Progenitor cell of endocrine pancreas (in vitro differentiated cells): ENCODE results near the gene RNF19B. TPM values are rescaled to one million over a fixed set of nuclear protein-coding genes. Genes with fewer than 3 reads are reported as not detected.

Source experiments
- DNase-seq: peaks from one replicate; pipeline ENCODE4 v3.0.0; 2021; ENCODE audit warnings: low spot score; ENCODE audit not compliant: unreplicated experiment
- H3K27ac Mint-ChIP-seq: 2 replicates; pipeline ENCODE4 v1.8.0; 2021; ENCODE audit warnings: mild to moderate bottlenecking, moderate library complexity, mixed read lengths
- H3K27me3 Mint-ChIP-seq: 2 replicates; pipeline ENCODE4 v1.8.0; 2021; ENCODE audit warnings: mixed read lengths
- H3K36me3 Mint-ChIP-seq: 2 replicates; pipeline ENCODE4 v1.8.0; 2022; ENCODE audit warnings: mixed read lengths; ENCODE audit not compliant: insufficient read depth
- H3K4me1 Mint-ChIP-seq: 2 replicates; pipeline ENCODE4 v1.8.0; 2021; ENCODE audit warnings: low read depth, mixed read lengths
- H3K4me3 Mint-ChIP-seq: 2 replicates; pipeline ENCODE4 v1.8.0; 2021; ENCODE audit warnings: low read depth, mild to moderate bottlenecking, moderate library complexity, mixed read lengths
- H3K9me3 Mint-ChIP-seq: 2 replicates; pipeline ENCODE4 v1.8.0; 2021; ENCODE audit warnings: low read depth, mixed read lengths
- CTCF ChIP-seq: fragments of 200-600 bp; sonication (generic); IDR thresholded peaks from one replicate; pipeline ENCODE4 v1.5.0; 2021; ENCODE audit warnings: antibody characterized with exemption, mild to moderate bottlenecking; ENCODE audit not compliant: unreplicated experiment
- long read RNA-seq: library from polyadenylated mRNA; unstranded; transcript quantifications from one replicate; pipeline ENCODE4 v2.0.0, GENCODE V29; 2020
- total RNA-seq: library from RNA; stranded (reverse); gene quantifications from 2 replicates; pipeline ENCODE4 v1.2.1, GENCODE V29; 2021

Gene RNF19B
- 14.2 and 16.4 TPM in 2 replicates for total RNA-seq
- long read RNA-seq, partial matches to known transcripts: 1 of 4 reads
- long read RNA-seq, other reads (novel, unspliced or antisense): 2 of 4 reads

DNA sequence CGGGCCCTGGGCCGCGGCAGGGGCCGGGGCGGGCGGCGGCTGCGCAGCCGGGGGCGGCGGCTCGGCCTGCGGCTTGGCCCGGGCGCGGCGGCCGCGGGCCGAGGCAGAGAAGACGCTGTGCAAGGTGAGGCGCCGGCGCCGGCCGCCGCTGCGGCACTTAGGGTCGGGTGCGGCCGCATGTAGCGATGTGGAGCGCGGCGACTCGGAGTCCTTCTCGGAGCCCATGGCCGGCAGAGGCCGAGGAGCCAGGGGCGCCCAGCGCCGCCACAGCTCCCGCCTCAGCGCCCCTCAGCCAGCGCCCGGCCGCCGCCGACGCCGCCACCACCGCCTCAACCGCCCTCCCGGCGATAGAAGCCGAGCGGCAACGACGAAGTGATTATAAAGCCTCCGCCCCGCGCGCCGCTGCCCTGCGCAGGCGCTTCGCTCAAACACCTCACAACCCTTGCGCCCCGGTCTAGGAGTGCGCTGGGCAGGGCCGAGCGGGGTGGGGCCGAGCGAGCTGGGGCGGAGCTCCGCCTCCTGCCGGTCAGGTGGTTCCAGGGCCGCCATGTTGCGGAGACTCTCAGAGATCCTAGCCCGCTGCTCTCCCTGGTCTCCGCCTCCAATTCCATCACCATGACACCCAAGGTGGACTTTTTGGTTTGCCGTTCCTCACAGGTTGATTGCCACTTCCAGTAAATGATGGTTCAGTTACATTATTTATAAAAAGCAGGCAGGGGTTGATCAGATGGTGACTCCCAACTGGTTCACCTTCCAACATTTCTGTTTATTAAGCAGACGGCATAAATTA lies at the start of gene RNF19B:
TSS of gene RNF19B (minus strand) at position 349 of the 790 bp plus-strand sequence. CDS start at position 225, 124 bp downstream.
- Mint-ChIP-seq H3K27me3 (peaks cover 20% of the 10 kb centered on the region), H3K4me3 (peak within 1 kb of the TSS; percentile 77), H3K36me3 (no peaks in the 10 kb centered on the region), H3K4me1 (peaks cover 17% of the 10 kb centered on the region), H3K9me3 (no peaks in the 10 kb centered on the region), H3K27ac (peak within 1 kb of the TSS; percentile 92)
- TF ChIP-seq CTCF: no peak
- peak; percentile 90 for DNase-seq

DNA sequence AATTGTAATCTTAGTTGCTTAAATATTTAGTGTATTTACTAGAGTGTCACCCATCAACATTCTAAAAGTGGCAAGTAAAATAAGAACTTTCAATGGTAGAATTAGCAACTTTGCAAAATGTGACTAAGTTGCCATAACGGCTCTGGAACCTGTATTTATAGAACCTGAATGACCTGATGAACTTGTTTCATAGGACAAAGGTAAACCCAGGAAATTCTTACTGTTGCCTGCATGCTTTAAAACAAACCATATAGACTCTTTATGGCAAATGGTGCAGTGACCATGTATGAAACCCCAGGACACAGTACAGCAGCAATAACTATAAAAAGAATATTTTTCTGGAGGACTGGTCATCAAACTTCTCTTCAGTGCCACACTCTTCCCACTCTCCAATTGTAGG lies 49.2 kb upstream of the RNF19B start:
- no peak overlapping the region for H3K4me3 Mint-ChIP-seq
- no peak for TF ChIP-seq CTCF
- H3K27ac Mint-ChIP-seq: no peak overlapping the region
- DNase-seq: no peak
- H3K4me1 Mint-ChIP-seq: peaks cover 21% of the 10 kb centered on the region
- no peaks in the 10 kb centered on the region for H3K9me3 Mint-ChIP-seq
- H3K36me3 Mint-ChIP-seq: peaks cover 25% of the 10 kb centered on the region
- H3K27me3 Mint-ChIP-seq: no peaks in the 10 kb centered on the region

DNA sequence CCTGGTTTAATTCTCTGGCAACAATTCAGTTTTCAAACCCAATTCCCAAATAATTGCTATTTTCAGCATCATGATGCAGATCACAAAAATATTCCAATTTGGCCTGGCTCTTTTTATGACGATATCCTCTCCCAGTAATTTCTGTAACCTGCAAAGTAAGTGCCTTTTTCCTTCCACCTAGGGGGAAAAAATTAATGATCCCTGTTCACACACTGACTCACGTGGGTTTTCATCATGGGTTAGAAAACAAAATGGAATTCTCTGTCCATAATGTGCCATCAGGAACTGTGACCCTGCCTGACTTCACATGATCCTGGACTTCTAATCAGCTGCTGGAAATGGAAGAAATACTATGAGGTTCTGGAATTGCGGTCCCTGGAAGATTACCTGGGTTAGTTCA lies 47.6 kb upstream of the RNF19B start:
- DNase-seq: no peak
- Mint-ChIP-seq H3K9me3 (no peaks in the 10 kb centered on the region), H3K4me3 (no peak overlapping the region), H3K27me3 (no peaks in the 10 kb centered on the region), H3K4me1 (peaks cover 31% of the 10 kb centered on the region), H3K36me3 (peaks cover 25% of the 10 kb centered on the region), H3K27ac (no peak overlapping the region)
- TF ChIP-seq CTCF: no peak

- Mint-ChIP-seq H3K9me3 (no peaks in the 10 kb centered on the region), H3K4me1 (peaks cover 36% of the 10 kb centered on the region), H3K27me3 (no peaks in the 10 kb centered on the region), H3K36me3 (peaks cover 25% of the 10 kb centered on the region), H3K27ac (peak overlapping the region; percentile 11), H3K4me3 (no peak overlapping the region)
- no peak for DNase-seq
- no peak for TF ChIP-seq CTCF
These were observed 46.5 kb upstream of the RNF19B start for GRCh38 chr1:33010932-33011731.

GRCh38 chr1:33009561-33009960 lies 45.0 kb upstream of the RNF19B start:
- H3K4me3 Mint-ChIP-seq: no peak overlapping the region
- H3K36me3 Mint-ChIP-seq: peaks cover 25% of the 10 kb centered on the region
- no peaks in the 10 kb centered on the region for H3K9me3 Mint-ChIP-seq
- H3K27ac Mint-ChIP-seq: peak overlapping the region; percentile 9
- no peaks in the 10 kb centered on the region for H3K27me3 Mint-ChIP-seq
- peaks cover 40% of the 10 kb centered on the region for H3K4me1 Mint-ChIP-seq
- no peak for TF ChIP-seq CTCF
- no peak for DNase-seq
